K562 (cell line): ENCODE data around the gene NRF1. TPM values are rescaled to one million over a fixed set of nuclear protein-coding genes. Genes with fewer than 3 reads are reported as not detected.
A peak's percentile ranks its signal among the peaks of the same experiment; 100 is the strongest.

Source experiments
- ATAC-seq: fragments of 200-7000 bp; cut with Tn5 transposase; 3 replicates; pipeline ENCODE4 v1.9.1; 2020; ENCODE audit warnings: moderate library complexity
- BruUV-seq: library from RNA; stranded (reverse); fragments of 400-500 nt; replicated peaks from 2 replicates; lab custom pipeline; 2021; lab: Mats Ljungman, UMichigan
- CTCF ChIA-PET: fragments of 300-600 bp; formaldehyde crosslinking; extraction: SDS; loops from one replicate; lab custom pipeline; 2021; ENCODE audit warnings: low intra/inter-chr PET ratio; lab: Yijun Ruan, JAX
- POLR2A ChIA-PET: fragments of 300-600, 350-650 bp; sonication (Branson Sonifier 250); formaldehyde crosslinking; extraction: SDS; loops from one replicate; lab custom pipeline; 2021; ENCODE audit warnings: antibody characterized with exemption, inconsistent platforms; lab: Yijun Ruan, JAX
- DNase-seq, 4 experiments: peaks; one replicate each; pipeline versions ENCODE4 v3.0.0 to v3.0.0-alpha.2; 2011 to 2018; ENCODE audit warnings: low spot score in 3 of 4, mixed read lengths in 3 of 4; ENCODE audit errors: extremely low read depth in 1 of 4
- FAIRE-seq: peaks from 2 replicates; lab custom pipeline; 2011; peaks lifted over from hg19 to GRCh38; lab: Jason Lieb, UNC
- H2AFZ ChIP-seq: 2 replicates; pipeline ENCODE4 v1.6.0; 2011; ENCODE audit warnings: low read depth, low read length, control low read depth, inconsistent platforms
- H3K27ac ChIP-seq: fragments of 200-600 bp; 3 replicates; pipeline ENCODE4 v1.8.0; 2011; ENCODE audit warnings: low read depth, mild to moderate bottlenecking, control low read depth, inconsistent platforms, low read length, moderate library complexity, mixed read lengths; ENCODE audit errors: extremely low read depth
- H3K27me3 ChIP-seq, 2 experiments: fragments of 300-600 bp in 1 of 2; 2 replicates in 1 of 2; 3 replicates in 1 of 2; pipeline versions ENCODE4 v1.6.0 to v1.8.0; 2011; ENCODE audit warnings: inconsistent platforms in 2 of 2, low read length in 2 of 2, mild to moderate bottlenecking in 1 of 2, mixed read lengths in 1 of 2, moderate library complexity in 1 of 2; ENCODE audit not compliant: control insufficient read depth in 2 of 2, insufficient read depth in 2 of 2
- H3K36me3 ChIP-seq: fragments of 300-600 bp; 3 replicates; pipeline ENCODE4 v1.8.0; 2011; ENCODE audit warnings: mild to moderate bottlenecking, low read length, inconsistent platforms; ENCODE audit not compliant: control insufficient read depth, insufficient read depth
- H3K4me1 ChIP-seq, 2 experiments: fragments of 200-600 bp in 1 of 2; replicated peaks in 1 of 2; 2 replicates in 1 of 2; 3 replicates in 1 of 2; pipeline versions ENCODE4 v1.5.1 to v1.8.0; 2011; ENCODE audit warnings: inconsistent platforms in 2 of 2, low read length in 2 of 2, mild to moderate bottlenecking in 1 of 2, mixed read lengths in 1 of 2, moderate library complexity in 1 of 2; ENCODE audit not compliant: control insufficient read depth in 2 of 2, insufficient read depth in 2 of 2
- H3K4me2 ChIP-seq: 2 replicates; pipeline ENCODE4 v1.6.1; 2011; ENCODE audit warnings: low read length, control low read depth, inconsistent platforms, mixed read lengths; ENCODE audit not compliant: insufficient read depth
- H3K4me3 ChIP-seq: fragments of 200-600 bp; sonication (generic), shearing (Covaris generic); 2 replicates; pipeline ENCODE4 v1.5.1; 2016; ENCODE audit warnings: control low read depth, inconsistent platforms
- H3K79me2 ChIP-seq: fragments of 200-600 bp; 3 replicates; pipeline ENCODE4 v1.8.0; 2011; ENCODE audit warnings: low read length, inconsistent platforms; ENCODE audit not compliant: control insufficient read depth, insufficient read depth
- H3K9ac ChIP-seq, 2 experiments: 2 replicates each; pipeline versions ENCODE4 v1.6.0 to v1.6.1; 2011; ENCODE audit warnings: low read depth in 2 of 2, low read length in 2 of 2, control low read depth in 1 of 2, inconsistent platforms in 1 of 2, mild to moderate bottlenecking in 1 of 2, mixed read lengths in 1 of 2; ENCODE audit not compliant: insufficient read depth in 1 of 2
- H3K9me1 ChIP-seq: one replicate; pipeline ENCODE4 v1.6.0; 2011; ENCODE audit warnings: inconsistent platforms, mild to moderate bottlenecking, low read length, moderate library complexity; ENCODE audit not compliant: control insufficient read depth, insufficient read depth
- H3K9me3 ChIP-seq: replicated peaks from 2 replicates; pipeline ENCODE4 v1.5.1; 2011; ENCODE audit warnings: low read depth, low read length, inconsistent platforms; ENCODE audit not compliant: control insufficient read depth, insufficient read depth
- H4K20me1 ChIP-seq: replicated peaks from 2 replicates; pipeline ENCODE4 v1.6.1; 2011; ENCODE audit warnings: low read length, inconsistent platforms, mixed read lengths; ENCODE audit not compliant: control insufficient read depth, insufficient read depth
- BRF1 ChIP-seq: IDR thresholded peaks from 3 replicates; pipeline ENCODE4 v1.6.1; 2011; ENCODE audit warnings: borderline replicate concordance, mild to moderate bottlenecking; ENCODE audit not compliant: insufficient read length; ENCODE audit errors: extremely low read depth
- ERF ChIP-seq: fragments of 450-650 bp; formaldehyde crosslinking; IDR thresholded peaks from 2 replicates; pipeline ENCODE4 v1.4.0; 2020; ENCODE audit warnings: mild to moderate bottlenecking, mixed read lengths
- FOXP1 ChIP-seq: sonication (generic); formaldehyde crosslinking; IDR thresholded peaks from 2 replicates; pipeline ENCODE4 v1.8.0; 2022; ENCODE audit warnings: mild to moderate bottlenecking, missing genetic modification reagents
- MAX ChIP-seq: sonication (generic); formaldehyde crosslinking; IDR thresholded peaks from 2 replicates; pipeline ENCODE4 v1.9.0; 2022; ENCODE audit warnings: mild to moderate bottlenecking, missing genetic modification reagents
- NONO ChIP-seq, 2 experiments: fragments of 200-400 bp in 1 of 2; fragments of 450-650 bp in 1 of 2; formaldehyde crosslinking in 1 of 2; IDR thresholded peaks; 2 replicates each; pipeline ENCODE4 v1.6.1; 2017; ENCODE audit warnings: low read depth in 2 of 2, mild to moderate bottlenecking in 2 of 2, moderate library complexity in 2 of 2, low read length in 1 of 2
- POLR2AphosphoS2 ChIP-seq: IDR thresholded peaks from 2 replicates; pipeline ENCODE4 v1.6.1; 2012; ENCODE audit warnings: low read length, improper control_type of control experiment
- PRMT5 ChIP-seq: sonication (generic); formaldehyde crosslinking; IDR thresholded peaks from 2 replicates; pipeline ENCODE4 v1.5.0; 2020; ENCODE audit warnings: missing genetic modification reagents
- SOX6 ChIP-seq: fragments of 450-650 bp; IDR thresholded peaks from 2 replicates; pipeline ENCODE4 v1.6.1; 2014; ENCODE audit warnings: mild to moderate bottlenecking
- TEAD4 ChIP-seq, 2 experiments: sonication (generic) in 1 of 2; formaldehyde crosslinking in 1 of 2; IDR thresholded peaks; 2 replicates each; pipeline versions ENCODE4 v1.6.1 to v1.8.0; 2012 to 2022; ENCODE audit warnings: borderline replicate concordance in 1 of 2, inconsistent platforms in 1 of 2, low read length in 1 of 2, mild to moderate bottlenecking in 1 of 2, missing genetic modification reagents in 1 of 2
- YY1 ChIP-seq, 3 experiments: IDR thresholded peaks; 2 replicates each; pipeline ENCODE4 v1.6.1; 2011; ENCODE audit warnings: low read length in 2 of 3, mild to moderate bottlenecking in 2 of 3, moderate library complexity in 2 of 3, borderline replicate concordance in 1 of 3, control low read depth in 1 of 3, low read depth in 1 of 3; ENCODE audit not compliant: insufficient read depth in 3 of 3, insufficient replicate concordance in 2 of 3, control insufficient read depth in 1 of 3, insufficient read length in 1 of 3; ENCODE audit errors: extremely low read depth in 1 of 3
- ZFP1 ChIP-seq: fragments of 450-650 bp; formaldehyde crosslinking; IDR thresholded peaks from 2 replicates; pipeline ENCODE4 v1.4.0; 2020; ENCODE audit warnings: mild to moderate bottlenecking, mixed read lengths
- ZNF140 ChIP-seq: fragments of 250-450 bp; sonication (Bioruptor Pico); IDR thresholded peaks from 2 replicates; pipeline ENCODE4 v1.8.0; 2021; ENCODE audit warnings: moderate library complexity, mild to moderate bottlenecking, inconsistent platforms
- ZNF561 ChIP-seq: fragments of 450-650 bp; formaldehyde crosslinking; conservative IDR thresholded peaks from 2 replicates; pipeline ENCODE4 v1.4.0; 2020; ENCODE audit warnings: mild to moderate bottlenecking, moderate library complexity
- WGBS: fragments of 100-300 bp; shearing (Covaris generic); methylation state at CpG from one replicate; pipeline ENCODE4 v1.1.6; 2016; ENCODE audit warnings: low coverage, mixed read lengths; ENCODE audit not compliant: insufficient coverage; ENCODE audit errors: missing lambda C conversion rate; 5-methylcytosine and 5-hydroxymethylcytosine counted together
- in situ Hi-C: fragments of 300-500 bp; cut with MboI; formaldehyde crosslinking; loops from 4 replicates; pipeline ENCODE4 v1.15.0; 2018; ENCODE audit warnings: inconsistent platforms, mixed read lengths
- intact Hi-C: fragments of 100-400 bp; cut with micrococcal nuclease; formaldehyde crosslinking; loops from 2 replicates; pipeline ENCODE4 v1.14.2; 2022
- polyA plus RNA-seq, 8 experiments: library from polyadenylated mRNA; depleted of rRNA in 4 of 8; stranded (reverse) in 5 of 8; unstranded in 3 of 8; fragments of >200 nt; fragmentation: Nextera tagmentation in 2 of 8; fragmentation: Illumina TruSeq in 1 of 8; extraction: Ambion mirVana in 2 of 8; extraction: Trizol in 1 of 8; gene quantifications; 2 replicates each; pipeline versions ENCODE4 v1.2.1 to v1.2.3, GENCODE V29; 2011 to 2014; ENCODE audit warnings: inconsistent platforms in 1 of 8, missing spikeins in 1 of 8
- total RNA-seq, 7 experiments: library from RNA; depleted of rRNA in 6 of 7; stranded (reverse); fragments of >200 nt in 6 of 7; fragmentation: Illumina TruSeq in 2 of 7; extraction: Trizol in 2 of 7; gene quantifications; 2 replicates each; pipeline versions ENCODE4 v1.2.1 to v1.2.3, GENCODE V29; 2011 to 2021; ENCODE audit warnings: low replicate concordance in 1 of 7

The NRF1 gene
- total and polyA plus RNA-seq, 9 of the 15 experiments (the other 6 are each of a cell fraction or from before 2014, with no cell fraction given), result 8.6 to 28.8 (median 20.3) TPM

DNA sequence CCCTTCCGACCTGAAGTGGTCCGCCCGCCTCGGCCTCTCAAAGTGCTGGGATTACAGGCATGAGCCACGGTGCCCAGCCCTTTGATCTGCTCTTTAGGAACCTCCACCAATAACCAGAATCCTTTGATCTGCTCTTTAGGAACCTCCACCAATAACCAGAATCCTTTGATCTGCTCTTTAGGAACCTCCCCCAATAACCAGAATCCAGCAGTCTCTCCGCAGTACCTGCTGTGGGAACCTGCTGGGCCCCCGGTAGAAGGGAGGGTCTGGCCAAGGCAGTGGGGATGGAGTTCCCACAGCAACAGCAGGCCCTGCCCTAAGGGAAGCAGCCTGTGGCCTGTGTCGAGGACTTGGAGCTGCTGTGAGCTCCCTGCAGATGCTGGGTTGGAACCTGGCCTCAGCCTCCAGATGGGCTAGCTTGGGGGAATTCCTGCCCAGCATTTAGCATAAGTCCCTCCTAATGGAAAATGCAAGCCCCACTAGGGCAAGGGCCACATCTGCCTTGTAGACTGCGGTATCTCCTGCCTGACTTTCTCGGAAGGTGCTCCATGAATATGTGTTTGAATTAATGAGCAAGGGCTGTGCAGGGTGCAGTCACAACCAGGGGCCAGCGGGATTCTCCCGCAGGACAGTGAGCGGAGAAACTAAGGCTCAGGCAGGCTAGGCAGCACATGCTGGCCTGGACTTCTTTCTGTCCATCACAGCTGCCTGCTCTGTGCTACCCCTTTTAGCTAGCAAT, 175.5 kb downstream of the NRF1 start:
- intact Hi-C loops (no loop called here), in situ Hi-C loops (no loop called here)
- WGBS, result 65% methylated on average over 13 of the region's 13 CpGs
- CTCF ChIA-PET, result no interaction called here
- ATAC-seq (peak; percentile 12; the same call in 2 of the 3 replicates), FAIRE-seq (no peak), DNase-seq (no peak)
- H3K4me3 ChIP-seq, result no peak overlapping the region
- H3K36me3 ChIP-seq, result no peaks in the 10 kb centered on the region
- H3K9me1 ChIP-seq, result no peaks in the 10 kb centered on the region
- POLR2A ChIA-PET, result no interaction called here
- H3K4me1 ChIP-seq, result peaks cover 8 to 31% of the 10 kb centered on the region in 2 experiments; a peak in 2 of 5 replicates
- no peaks in the 10 kb centered on the region for H3K9me3 ChIP-seq
- TF ChIP-seq PRMT5 (CRISPR knock-in tag) (no peak), ZFP1 (CRISPR knock-in tag) (no peak), ERF (CRISPR knock-in tag) (no peak), YY1 (IDR thresholded peaks at IDR 0.05; ENCODE audit: borderline replicate concordance in 1 of 3, control insufficient read depth in 1 of 3, extremely low read depth in 1 of 3, insufficient read depth in 3 of 3, insufficient read length in 1 of 3, insufficient replicate concordance in 2 of 3, low read depth in 1 of 3, low read length in 2 of 3) (no peak), FOXP1 (0 out of 2 replicates have a peak, but pooled peaks have one; percentile 43), TEAD4 (IDR thresholded peaks at IDR 0.05; ENCODE audit: low read length) (no peak), TEAD4 (CRISPR knock-in tag; IDR thresholded peaks at IDR 0.05; ENCODE audit: borderline replicate concordance) (0 out of 2 replicates have a peak, but pooled peaks have one; percentile 36), SOX6 (no peak), BRF1 (no peak), ZNF140 (CRISPR knock-in tag) (no peak), POLR2AphosphoS2 (no peak), ZNF561 (CRISPR knock-in tag) (no peak), MAX (CRISPR knock-in tag) (peak; percentile 32), NONO (IDR thresholded peaks at IDR 0.05; ENCODE audit: low read depth in 2 of 2, low read length in 1 of 2) (no peak)
- no peak overlapping the region for H3K27ac ChIP-seq
- BruUV-seq, result no TSS peak
- H3K79me2 ChIP-seq, result no peaks in the 10 kb centered on the region
- H3K4me2 ChIP-seq, result no peak overlapping the region
- no peak overlapping the region for H2AFZ ChIP-seq
- no peaks in the 10 kb centered on the region for H3K27me3 ChIP-seq
- H4K20me1 ChIP-seq, result no peaks in the 10 kb centered on the region
- no peak overlapping the region for H3K9ac ChIP-seq
